ENCODE data around the gene STPG3. TPM values are rescaled to one million over a fixed set of nuclear protein-coding genes. Genes with fewer than 3 reads are reported as not detected.

STPG3 gene
- polyA plus RNA-seq, 2 of the 4 experiments (the other 2 are of a cell fraction): not detected

GRCh38 chr9:137205126-137206069 lies 45.7 kb upstream of the STPG3 start, which contains the start of the genes NDOR1 and TMEM203 (continued):
- TF ChIP-seq E2F6 (IDR thresholded peaks at IDR 0.05; ENCODE audit: borderline replicate concordance, low read depth) (peak; percentile 71), RAD21 (conservative IDR thresholded peaks at IDR 0.05 in 1 of 2, IDR thresholded peaks at IDR 0.05 in 1 of 2) (no peak), HEYL (CRISPR knock-in tag; IDR thresholded peaks at IDR 0.05) (no peak), EHMT2 (IDR thresholded peaks at IDR 0.05; ENCODE audit: low read depth) (no peak), FOSL2 (IDR thresholded peaks at IDR 0.05) (no peak), FOSL2 (CRISPR knock-in tag; IDR thresholded peaks at IDR 0.05) (no peak), HDAC2 (IDR thresholded peaks at IDR 0.05) (no peak), POLR2A (IDR thresholded peaks at IDR 0.05; ENCODE audit: low read length) (peak; percentile 74), GATA3 (IDR thresholded peaks at IDR 0.05; ENCODE audit: borderline replicate concordance) (no peak), EP300 (IDR thresholded peaks at IDR 0.05) (no peak), ZNF302 (CRISPR knock-in tag; IDR thresholded peaks at IDR 0.05) (no peak), NFE2L2 (conservative IDR thresholded peaks at IDR 0.05; ENCODE audit: low read length) (no peak), JUNB (IDR thresholded peaks at IDR 0.05) (no peak), FOSB (CRISPR knock-in tag; IDR thresholded peaks at IDR 0.05) (no peak), NPAS2 (CRISPR knock-in tag; IDR thresholded peaks at IDR 0.05; ENCODE audit: borderline replicate concordance) (no peak), RARB (CRISPR knock-in tag; IDR thresholded peaks at IDR 0.05) (no peak), ATOH8 (CRISPR knock-in tag; IDR thresholded peaks at IDR 0.05; ENCODE audit: low read depth) (no peak), SMC3 (IDR thresholded peaks at IDR 0.05) (no peak)

GRCh38 chr9:137206602-137207001 lies 44.5 kb upstream of the STPG3 start:
- Histone ChIP-seq H3K4me3 (peak overlapping the region; percentile 93), H3K4me2 (peak overlapping the region; percentile 86), H3K27ac (peak overlapping the region in 1 of 2 experiments; percentile 97; a peak in 3 of 6 replicates), H3K9me3 (no peaks in the 10 kb centered on the region), H3K4me1 (peaks cover 24% of the 10 kb centered on the region)
- FAIRE-seq (no peak), ATAC-seq (no peak), DNase-seq (ENCODE audit: low read depth in 1 of 2, low spot score in 1 of 2) (no peak)
- TF ChIP-seq PBX3 (IDR thresholded peaks at IDR 0.05): no peak
- TF ChIP-seq CEBPB (IDR thresholded peaks at IDR 0.05): no peak
- WGBS (ENCODE audit: missing lambda C conversion rate): 65% methylated on average over 7 of the region's 7 CpGs
- ChIA-PET CTCF (interaction anchor here (0.9 to 4.0 kb wide), 6 partner anchors 12 to 65 kb away, joined by 3 to 24 read pairs (median 6); partner anchors contain the start of genes ANAPC2, RNF224 and SSNA1), POLR2A (interaction anchor here (1.1 to 1.5 kb wide), 2 partner anchors 18 to 34 kb away, joined by 3 to 5 read pairs; partner anchors contain the start of genes SSNA1 and TUBB4B)

- ATAC-seq: no peak
Measured at GRCh38 chr9:137211532-137211931, 39.6 kb upstream of the STPG3 start.

More at GRCh38 chr9:137211532-137211931, 39.6 kb upstream of the STPG3 start:
- no peaks in the 10 kb centered on the region for H3K9me3 ChIP-seq
- no peak overlapping the region for H3K4me3 ChIP-seq
- FAIRE-seq (no peak), DNase-seq (ENCODE audit: low read depth in 1 of 2, low spot score in 1 of 2) (no peak)
- WGBS (ENCODE audit: missing lambda C conversion rate): 84% methylated on average over 13 of the region's 13 CpGs
- H3K4me1 ChIP-seq: peaks cover 7% of the 10 kb centered on the region
- POLR2A ChIA-PET: no interaction called here
- no peak overlapping the region for H3K4me2 ChIP-seq
- no peak for TF ChIP-seq FOSL2 (IDR thresholded peaks at IDR 0.05)
- TF ChIP-seq FOSL2 (CRISPR knock-in tag; IDR thresholded peaks at IDR 0.05): no peak
- TF ChIP-seq JUN (IDR thresholded peaks at IDR 0.05): 0 out of 5 replicates have a peak, but pooled peaks of 1 of the 2 experiments have one; percentile 4
- H3K27ac ChIP-seq: no peak overlapping the region
- CTCF ChIA-PET: interaction anchor here (1.5 to 9.9 kb wide), 4 partner anchors 16 to 33 kb away, joined by 3 to 71 read pairs (median 11); partner anchors contain the start of genes RNF224, SSNA1 and TUBB4B
